SK-N-SH (cell line): ENCODE data around the gene TM4SF4. TPM values are rescaled to one million over a fixed set of nuclear protein-coding genes. Genes with fewer than 3 reads are reported as not detected.
A peak's percentile ranks its signal among the peaks of the same experiment; 100 is the strongest.

ENCODE experiments used
- CTCF ChIA-PET: fragments of 300-600, 350-600 bp; formaldehyde crosslinking; extraction: SDS; loops from one replicate; lab custom pipeline; 2021; lab: Yijun Ruan, JAX
- POLR2A ChIA-PET: fragments of 350-600 bp; sonication (Branson Sonifier 250); formaldehyde crosslinking; extraction: SDS; loops from one replicate; lab custom pipeline; 2020; ENCODE audit warnings: antibody characterized with exemption, inconsistent platforms; lab: Yijun Ruan, JAX
- DNase-seq: peaks from one replicate; pipeline ENCODE4 v3.0.0; 2012
- H2AFZ ChIP-seq: fragments of 200-600 bp; sonication (generic); 2 replicates; pipeline ENCODE4 v1.8.1; 2016; ENCODE audit warnings: antibody characterized with exemption, mild to moderate bottlenecking, low read depth
- H3F3A ChIP-seq: fragments of 200-600 bp; sonication (generic); replicated peaks from 2 replicates; pipeline ENCODE3; 2016; ENCODE audit warnings: antibody characterized with exemption, mild to moderate bottlenecking; ENCODE audit not compliant: insufficient read depth
- H3K27ac ChIP-seq, 2 experiments: fragments of 200-500 bp in 1 of 2; fragments of 200-600 bp in 1 of 2; sonication (Bioruptor generic) in 1 of 2; sonication (generic), shearing (Covaris generic) in 1 of 2; 2 replicates each; pipeline versions ENCODE4 v1.5.1 to v1.6.1; 2014 to 2016; ENCODE audit warnings: low read depth in 2 of 2, inconsistent platforms in 1 of 2, low read length in 1 of 2, mild to moderate bottlenecking in 1 of 2, mixed read lengths in 1 of 2
- H3K27me3 ChIP-seq: fragments of 200-600 bp; sonication (generic), shearing (Covaris generic); 2 replicates; pipeline ENCODE4 v1.6.1; 2016; ENCODE audit warnings: mixed run types; ENCODE audit not compliant: insufficient read depth
- H3K36me3 ChIP-seq, 2 experiments: fragments of 200-500 bp in 1 of 2; fragments of 200-600 bp in 1 of 2; sonication (Bioruptor generic) in 1 of 2; sonication (generic) in 1 of 2; replicated peaks in 1 of 2; 2 replicates each; pipeline versions ENCODE3 to v1.5.1; 2014 to 2016; ENCODE audit warnings: low read length in 1 of 2, mild to moderate bottlenecking in 1 of 2; ENCODE audit not compliant: insufficient read depth in 2 of 2, control insufficient read depth in 1 of 2
- H3K4me1 ChIP-seq, 2 experiments: fragments of 200-500 bp in 1 of 2; fragments of 200-600 bp in 1 of 2; sonication (Bioruptor generic) in 1 of 2; sonication (generic), shearing (Covaris generic) in 1 of 2; 2 replicates each; pipeline versions ENCODE4 v1.5.1 to v1.6.1; 2014 to 2016; ENCODE audit warnings: low read depth in 1 of 2, low read length in 1 of 2, mixed run types in 1 of 2; ENCODE audit not compliant: insufficient read depth in 2 of 2, control insufficient read depth in 1 of 2
- H3K4me2 ChIP-seq: fragments of 200-600 bp; sonication (generic), shearing (Covaris generic); 2 replicates; pipeline ENCODE4 v1.6.1; 2017; ENCODE audit warnings: mixed run types
- H3K4me3 ChIP-seq, 2 experiments: fragments of 200-500 bp in 1 of 2; fragments of 200-600 bp in 1 of 2; sonication (Bioruptor generic) in 1 of 2; sonication (generic), shearing (Covaris generic) in 1 of 2; 2 replicates each; pipeline versions ENCODE4 v1.5.1 to v1.8.1; 2014 to 2016; ENCODE audit warnings: low read depth in 2 of 2, inconsistent platforms in 1 of 2, low read length in 1 of 2, mild to moderate bottlenecking in 1 of 2, mixed read lengths in 1 of 2, moderate library complexity in 1 of 2
- H3K79me2 ChIP-seq: fragments of 200-600 bp; sonication (generic); 2 replicates; pipeline ENCODE4 v1.8.1; 2017; ENCODE audit warnings: mild to moderate bottlenecking; ENCODE audit not compliant: insufficient read depth
- H3K9ac ChIP-seq: fragments of 200-600 bp; sonication (generic); 2 replicates; pipeline ENCODE4 v1.6.1; 2017; ENCODE audit warnings: mixed run types
- H3K9me2 ChIP-seq: fragments of 200-600 bp; sonication (generic); 2 replicates; pipeline ENCODE4 v1.6.1; 2017; ENCODE audit warnings: mixed run types
- H3K9me3 ChIP-seq: fragments of 200-600 bp; sonication (generic); 2 replicates; pipeline ENCODE4 v1.6.1; 2017; ENCODE audit warnings: mixed run types, mild to moderate bottlenecking, moderate library complexity
- H4K20me1 ChIP-seq: fragments of 200-600 bp; sonication (generic); 2 replicates; pipeline ENCODE4 v1.6.1; 2017; ENCODE audit warnings: mild to moderate bottlenecking, mixed run types; ENCODE audit not compliant: insufficient read depth
- EP300 ChIP-seq, 2 experiments: IDR thresholded peaks; 2 replicates each; pipeline versions ENCODE4 v1.4.0 to v1.6.1; 2012; ENCODE audit warnings: borderline replicate concordance in 1 of 2, low read depth in 1 of 2, low read length in 1 of 2
- EZH2phosphoT487 ChIP-seq: fragments of 200-600 bp; sonication (generic); IDR thresholded peaks from 2 replicates; pipeline ENCODE4 v1.6.1; 2017; ENCODE audit warnings: low read depth, mixed run types, mild to moderate bottlenecking, antibody characterized with exemption, moderate library complexity, borderline replicate concordance
- FOSL2 ChIP-seq: IDR thresholded peaks from 2 replicates; pipeline ENCODE4 v1.4.0; 2012; ENCODE audit warnings: low read depth, mild to moderate bottlenecking, moderate library complexity, borderline replicate concordance
- JUND ChIP-seq: IDR thresholded peaks from 2 replicates; pipeline ENCODE4 v1.4.0; 2012
- MXI1 ChIP-seq: IDR thresholded peaks from 2 replicates; pipeline ENCODE4 v1.6.1; 2012; ENCODE audit warnings: mild to moderate bottlenecking, low read depth, low read length, improper control_type of control experiment
- NRF1 ChIP-seq: IDR thresholded peaks from 2 replicates; pipeline ENCODE4 v1.6.1; 2012; ENCODE audit warnings: low read depth, mild to moderate bottlenecking, low read length
- POLR2AphosphoS5 ChIP-seq: IDR thresholded peaks from 2 replicates; pipeline ENCODE4 v1.6.1; 2012; ENCODE audit warnings: low read depth, low read length
- RAD21 ChIP-seq: IDR thresholded peaks from 2 replicates; pipeline ENCODE4 v1.6.1; 2012; ENCODE audit warnings: mild to moderate bottlenecking, low read length
- RCOR1 ChIP-seq: fragments of 150-350 bp; IDR thresholded peaks from 2 replicates; pipeline ENCODE4 v1.6.1; 2017; ENCODE audit warnings: antibody characterized with exemption, low read length
- REST ChIP-seq: IDR thresholded peaks from 2 replicates; pipeline ENCODE4 v1.6.1; 2012; ENCODE audit warnings: mild to moderate bottlenecking, low read depth, low read length, moderate library complexity
- TCF12 ChIP-seq: IDR thresholded peaks from 2 replicates; pipeline ENCODE4 v1.4.0; 2012
- TEAD4 ChIP-seq: IDR thresholded peaks from 2 replicates; pipeline ENCODE4 v1.4.0; 2012; ENCODE audit warnings: mild to moderate bottlenecking, borderline replicate concordance; ENCODE audit not compliant: insufficient read depth
- YY1 ChIP-seq: IDR thresholded peaks from 2 replicates; pipeline ENCODE4 v1.4.0; 2012; ENCODE audit warnings: low read depth, mild to moderate bottlenecking
- WGBS: methylation state at CpG from one replicate; pipeline ENCODE4 v1.1.6; 2017; ENCODE audit warnings: low lambda C conversion rate; 5-methylcytosine and 5-hydroxymethylcytosine counted together
- polyA plus RNA-seq, 3 experiments: library from polyadenylated mRNA; depleted of rRNA; stranded (reverse); fragments of >200 nt; gene quantifications; 2 replicates each; pipeline ENCODE4 v1.2.3, GENCODE V29; 2012
- TF ChIP-seq, protein P1 (sequence below): IDR thresholded peaks from 2 replicates; pipeline ENCODE4; 2012
- TF ChIP-seq, protein P2 (sequence below): fragments of 150-350 bp; IDR thresholded peaks from 2 replicates; pipeline ENCODE4 v1.6.1; 2017; ENCODE audit warnings: antibody characterized with exemption, low read length, low read depth, borderline replicate concordance
- TF ChIP-seq, protein P3 (sequence below): IDR thresholded peaks from 2 replicates; pipeline ENCODE4 v1.4.0; 2012; ENCODE audit warnings: low read depth

Gene TM4SF4
- polyA plus RNA-seq, 1 of the 3 experiments (the other 2 are of a cell fraction): 0.08 TPM

DNA sequence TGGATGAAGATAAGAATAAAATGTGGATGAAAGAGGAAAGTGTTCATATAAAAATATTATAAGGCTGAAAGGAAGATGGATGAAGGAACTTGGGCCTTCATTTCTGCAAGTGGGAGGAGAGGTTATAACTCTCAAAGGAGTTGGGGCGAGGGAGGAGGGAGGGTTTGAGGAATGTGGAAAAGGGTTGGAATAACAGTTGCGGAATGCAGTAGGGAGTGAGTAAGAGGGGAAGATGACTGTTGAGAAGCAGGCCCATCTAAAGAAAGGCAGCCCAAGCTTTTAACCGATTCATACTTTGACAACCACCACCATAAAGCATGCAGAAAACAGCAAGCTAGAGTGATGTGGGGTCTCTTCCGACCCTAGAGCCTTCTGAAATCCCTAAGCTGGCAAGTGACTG is 8.3 kb upstream of the TM4SF4 start:
- H3K9ac ChIP-seq: peak overlapping the region; percentile 61; the same call in 1 of the 2 replicates
- CTCF ChIA-PET: interaction anchor here (1.0 to 5.3 kb wide), 2 partner anchors 11 to 14 kb away, joined by 3 to 24 read pairs; no protein-coding TSS in a partner anchor
- peaks cover 0 to 29% of the 10 kb centered on the region in 2 experiments; a peak in 3 of 4 replicates for H3K4me1 ChIP-seq
- peak overlapping the region; percentile 35; the same call in 1 of the 2 replicates for H3K4me2 ChIP-seq
- 30% methylated on average over 4 of the region's 4 CpGs for WGBS
- H3K79me2 ChIP-seq: no peaks in the 10 kb centered on the region
- no peaks in the 10 kb centered on the region for H4K20me1 ChIP-seq
- H3K9me3 ChIP-seq: no peaks in the 10 kb centered on the region
- H3K9me2 ChIP-seq: no peaks in the 10 kb centered on the region
- 0 out of 2 replicates have a peak, but pooled peaks have one; percentile 19 for TF ChIP-seq REST
- TF ChIP-seq, protein P1, sequence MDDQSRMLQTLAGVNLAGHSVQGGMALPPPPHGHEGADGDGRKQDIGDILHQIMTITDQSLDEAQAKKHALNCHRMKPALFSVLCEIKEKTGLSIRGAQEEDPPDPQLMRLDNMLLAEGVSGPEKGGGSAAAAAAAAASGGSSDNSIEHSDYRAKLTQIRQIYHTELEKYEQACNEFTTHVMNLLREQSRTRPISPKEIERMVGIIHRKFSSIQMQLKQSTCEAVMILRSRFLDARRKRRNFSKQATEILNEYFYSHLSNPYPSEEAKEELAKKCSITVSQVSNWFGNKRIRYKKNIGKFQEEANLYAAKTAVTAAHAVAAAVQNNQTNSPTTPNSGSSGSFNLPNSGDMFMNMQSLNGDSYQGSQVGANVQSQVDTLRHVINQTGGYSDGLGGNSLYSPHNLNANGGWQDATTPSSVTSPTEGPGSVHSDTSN: peak; percentile 39; the same call in 1 of the 2 replicates
- TF ChIP-seq JUND: peak; percentile 57
- TF ChIP-seq FOSL2: peak; percentile 75; the same call in 1 of the 2 replicates
- peak; percentile 27; the same call in 1 of the 2 replicates for TF ChIP-seq YY1
- TF ChIP-seq, protein P2, sequence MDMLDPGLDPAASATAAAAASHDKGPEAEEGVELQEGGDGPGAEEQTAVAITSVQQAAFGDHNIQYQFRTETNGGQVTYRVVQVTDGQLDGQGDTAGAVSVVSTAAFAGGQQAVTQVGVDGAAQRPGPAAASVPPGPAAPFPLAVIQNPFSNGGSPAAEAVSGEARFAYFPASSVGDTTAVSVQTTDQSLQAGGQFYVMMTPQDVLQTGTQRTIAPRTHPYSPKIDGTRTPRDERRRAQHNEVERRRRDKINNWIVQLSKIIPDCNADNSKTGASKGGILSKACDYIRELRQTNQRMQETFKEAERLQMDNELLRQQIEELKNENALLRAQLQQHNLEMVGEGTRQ: no peak
- no peak for TF ChIP-seq MXI1
- peak; percentile 79 for TF ChIP-seq TEAD4
- TF ChIP-seq RAD21: no peak
- TF ChIP-seq RCOR1: no peak
- TF ChIP-seq, protein P3, sequence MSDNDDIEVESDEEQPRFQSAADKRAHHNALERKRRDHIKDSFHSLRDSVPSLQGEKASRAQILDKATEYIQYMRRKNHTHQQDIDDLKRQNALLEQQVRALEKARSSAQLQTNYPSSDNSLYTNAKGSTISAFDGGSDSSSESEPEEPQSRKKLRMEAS: peak; percentile 53
- TF ChIP-seq EP300 (IDR thresholded peaks at IDR 0.05; ENCODE audit: borderline replicate concordance in 1 of 2, low read depth in 1 of 2, low read length in 1 of 2): peak in 1 of 2 experiments; percentile 74; a peak in 1 of 4 replicates
- no peak for TF ChIP-seq NRF1
- peak; percentile 66 for TF ChIP-seq TCF12
- no peak for TF ChIP-seq EZH2phosphoT487
- peak; percentile 32; the same call in 1 of the 2 replicates for TF ChIP-seq POLR2AphosphoS5
- no peak overlapping the region for H3K4me3 ChIP-seq
- H3K27me3 ChIP-seq: no peaks in the 10 kb centered on the region
- no peaks in the 10 kb centered on the region for H3K36me3 ChIP-seq
- POLR2A ChIA-PET: no interaction called here
- H3F3A ChIP-seq: no peaks in the 10 kb centered on the region
- DNase-seq: no peak
- peak overlapping the region; percentile 65 to 87; a peak in 3 of 4 replicates for H3K27ac ChIP-seq
- H2AFZ ChIP-seq: peak overlapping the region; percentile 79
